MM.1S (cell line): ENCODE results near the gene NFYC.

ENCODE experiments used
- DNase-seq: peaks from one replicate; pipeline ENCODE4 v3.0.0-alpha.2; 2015
- H2AFZ ChIP-seq: fragments of 300-600 bp; sonication (generic); 2 replicates; pipeline ENCODE4 v1.6.0; 2016; ENCODE audit warnings: antibody characterized with exemption, low read length
- H3F3A ChIP-seq: fragments of 300-600 bp; sonication (generic); 2 replicates; pipeline ENCODE4 v1.6.1; 2016; ENCODE audit warnings: mild to moderate bottlenecking, antibody characterized with exemption, low read length, moderate library complexity, mixed read lengths; ENCODE audit not compliant: insufficient read depth
- H3K27ac ChIP-seq: fragments of 300-600 bp; sonication (generic); 2 replicates; pipeline ENCODE4 v1.5.1; 2016; ENCODE audit warnings: mild to moderate bottlenecking, low read length
- H3K27me3 ChIP-seq: fragments of 300-600 bp; sonication (generic); replicated peaks from 2 replicates; pipeline ENCODE4 v1.6.0; 2016; ENCODE audit warnings: low read length; ENCODE audit not compliant: insufficient read depth
- H3K36me3 ChIP-seq: fragments of 300-600 bp; sonication (generic); replicated peaks from 2 replicates; pipeline ENCODE4 v1.6.1; 2016; ENCODE audit warnings: mild to moderate bottlenecking, low read length, mixed read lengths; ENCODE audit not compliant: insufficient read depth
- H3K4me1 ChIP-seq: fragments of 300-600 bp; sonication (generic); 2 replicates; pipeline ENCODE4 v1.6.1; 2016; ENCODE audit warnings: low read length, mixed read lengths
- H3K4me2 ChIP-seq: fragments of 300-600 bp; sonication (generic); 2 replicates; pipeline ENCODE4 v1.6.0; 2016; ENCODE audit warnings: low read depth, low read length
- H3K4me3 ChIP-seq: fragments of 300-600 bp; sonication (generic); 2 replicates; pipeline ENCODE4 v1.5.1; 2016; ENCODE audit warnings: low read length, mixed read lengths
- H3K79me2 ChIP-seq: fragments of 300-600 bp; sonication (generic); 2 replicates; pipeline ENCODE4 v1.6.1; 2016; ENCODE audit warnings: mixed run types, low read length, mixed read lengths
- H3K9ac ChIP-seq: fragments of 300-600 bp; sonication (generic); 2 replicates; pipeline ENCODE4 v1.6.1; 2016; ENCODE audit warnings: low read length, mixed read lengths
- H3K9me2 ChIP-seq: fragments of 300-600 bp; sonication (generic); replicated peaks from 2 replicates; pipeline ENCODE4 v1.6.1; 2016; ENCODE audit warnings: mild to moderate bottlenecking, low read length, mixed read lengths; ENCODE audit not compliant: insufficient read depth
- H3K9me3 ChIP-seq: fragments of 300-600 bp; sonication (generic); replicated peaks from 2 replicates; pipeline ENCODE4 v1.6.1; 2016; ENCODE audit warnings: mild to moderate bottlenecking, low read length, mixed read lengths; ENCODE audit not compliant: insufficient read depth
- H4K20me1 ChIP-seq: fragments of 300-600 bp; sonication (generic); 2 replicates; pipeline ENCODE4 v1.6.1; 2016; ENCODE audit warnings: mild to moderate bottlenecking, low read length, moderate library complexity, mixed read lengths; ENCODE audit not compliant: insufficient read depth
- EZH2 ChIP-seq: fragments of 300-600 bp; sonication (generic); optimal IDR thresholded peaks from 2 replicates; pipeline ENCODE3; 2017; ENCODE audit warnings: low read depth, mild to moderate bottlenecking, antibody characterized with exemption, low read length, mixed read lengths
- EZH2phosphoT487 ChIP-seq: fragments of 300-600 bp; sonication (generic); IDR thresholded peaks from 2 replicates; pipeline ENCODE4 v1.6.1; 2018; ENCODE audit warnings: antibody characterized with exemption, low read length
- TF ChIP-seq, protein P1 (sequence below): fragments of 300-600 bp; sonication (generic); IDR thresholded peaks from 2 replicates; pipeline ENCODE4 v1.5.1; 2016; ENCODE audit warnings: antibody characterized with exemption, low read length, mixed read lengths

The NFYC gene

GRCh38 chr1:40818264-40818961 is 126.9 kb downstream of the NFYC start:
- TF ChIP-seq, protein P1, sequence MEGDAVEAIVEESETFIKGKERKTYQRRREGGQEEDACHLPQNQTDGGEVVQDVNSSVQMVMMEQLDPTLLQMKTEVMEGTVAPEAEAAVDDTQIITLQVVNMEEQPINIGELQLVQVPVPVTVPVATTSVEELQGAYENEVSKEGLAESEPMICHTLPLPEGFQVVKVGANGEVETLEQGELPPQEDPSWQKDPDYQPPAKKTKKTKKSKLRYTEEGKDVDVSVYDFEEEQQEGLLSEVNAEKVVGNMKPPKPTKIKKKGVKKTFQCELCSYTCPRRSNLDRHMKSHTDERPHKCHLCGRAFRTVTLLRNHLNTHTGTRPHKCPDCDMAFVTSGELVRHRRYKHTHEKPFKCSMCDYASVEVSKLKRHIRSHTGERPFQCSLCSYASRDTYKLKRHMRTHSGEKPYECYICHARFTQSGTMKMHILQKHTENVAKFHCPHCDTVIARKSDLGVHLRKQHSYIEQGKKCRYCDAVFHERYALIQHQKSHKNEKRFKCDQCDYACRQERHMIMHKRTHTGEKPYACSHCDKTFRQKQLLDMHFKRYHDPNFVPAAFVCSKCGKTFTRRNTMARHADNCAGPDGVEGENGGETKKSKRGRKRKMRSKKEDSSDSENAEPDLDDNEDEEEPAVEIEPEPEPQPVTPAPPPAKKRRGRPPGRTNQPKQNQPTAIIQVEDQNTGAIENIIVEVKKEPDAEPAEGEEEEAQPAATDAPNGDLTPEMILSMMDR = no peak
- TF ChIP-seq EZH2phosphoT487 = no peak
- TF ChIP-seq EZH2 = no peak
- Histone ChIP-seq H3K9me3 (no peaks in the 10 kb centered on the region), H3K4me1 (no peaks in the 10 kb centered on the region), H2AFZ (peak overlapping the region; percentile 69; the same call in 1 of the 2 replicates), H3K9me2 (no peaks in the 10 kb centered on the region), H3K79me2 (no peaks in the 10 kb centered on the region), H3F3A (no peaks in the 10 kb centered on the region), H3K9ac (no peak overlapping the region), H3K4me2 (peak overlapping the region; percentile 69; the same call in 1 of the 2 replicates), H3K4me3 (peak overlapping the region; percentile 57), H3K36me3 (no peaks in the 10 kb centered on the region), H3K27me3 (peaks cover 8% of the 10 kb centered on the region; the same call in 1 of the 2 replicates), H3K27ac (no peak overlapping the region), H4K20me1 (no peaks in the 10 kb centered on the region)
- peak; percentile 73 for DNase-seq

GRCh38 chr1:40819101-40819500 is 127.6 kb downstream of the NFYC start:
- TF ChIP-seq EZH2phosphoT487 = no peak
- TF ChIP-seq, protein P1 = no peak
- TF ChIP-seq EZH2 = no peak
- Histone ChIP-seq H3K27ac (no peak overlapping the region), H3K4me3 (no peak overlapping the region), H3F3A (no peaks in the 10 kb centered on the region), H3K4me2 (no peak overlapping the region), H3K79me2 (no peaks in the 10 kb centered on the region), H3K9ac (no peak overlapping the region), H3K9me2 (no peaks in the 10 kb centered on the region), H3K27me3 (peaks cover 8% of the 10 kb centered on the region; the same call in 1 of the 2 replicates), H4K20me1 (no peaks in the 10 kb centered on the region), H2AFZ (no peak overlapping the region), H3K4me1 (no peaks in the 10 kb centered on the region), H3K36me3 (no peaks in the 10 kb centered on the region), H3K9me3 (no peaks in the 10 kb centered on the region)
- no peak for DNase-seq

GRCh38 chr1:40820251-40820797 is 128.8 kb downstream of the NFYC start:
- Histone ChIP-seq H3K4me2 (no peak overlapping the region), H3F3A (no peaks in the 10 kb centered on the region), H3K9me2 (no peaks in the 10 kb centered on the region), H3K9me3 (no peaks in the 10 kb centered on the region), H3K36me3 (no peaks in the 10 kb centered on the region), H3K9ac (no peak overlapping the region), H3K27me3 (peaks cover 7% of the 10 kb centered on the region; the same call in 1 of the 2 replicates), H3K4me3 (no peak overlapping the region), H3K27ac (no peak overlapping the region), H4K20me1 (no peaks in the 10 kb centered on the region), H3K79me2 (no peaks in the 10 kb centered on the region), H2AFZ (no peak overlapping the region), H3K4me1 (no peaks in the 10 kb centered on the region)
- DNase-seq = no peak
- TF ChIP-seq EZH2phosphoT487 (no peak), EZH2 (no peak)
- TF ChIP-seq, protein P1 = no peak
